OCI-LY1 (cell line): ENCODE data around the gene ZNF143.

ENCODE experiments used
- CTCF ChIP-seq: fragments of 200-600 bp; sonication (generic), shearing (Covaris generic); IDR thresholded peaks from 2 replicates; pipeline ENCODE4 v1.5.1; 2017; ENCODE audit warnings: mild to moderate bottlenecking, antibody characterized with exemption, low read length, moderate library complexity, mixed read lengths
- EZH2 ChIP-seq: fragments of 200-600 bp; sonication (generic), shearing (Covaris generic); IDR thresholded peaks from 2 replicates; pipeline ENCODE4 v1.8.0; 2017; ENCODE audit warnings: borderline replicate concordance, mixed run types, mild to moderate bottlenecking, antibody characterized with exemption, low read length, moderate library complexity, mixed read lengths

GRCh38 chr11:9498457-9499078 is 37.8 kb downstream of the ZNF143 start:
- TF ChIP-seq CTCF (no peak), EZH2 (no peak)
